NAMALWA (cell line): ENCODE measurements around the gene SPRR2G.
"Not testable (repeated sequence)": the region's sequence is repeated elsewhere in the genome, so short reads cannot be mapped to it uniquely, and the experiment has no call there.

Experiments used
- DNase-seq: peaks from one replicate; pipeline ENCODE4 v3.0.0-alpha.2; 2015; ENCODE audit warnings: low spot score

Gene SPRR2G

DNA sequence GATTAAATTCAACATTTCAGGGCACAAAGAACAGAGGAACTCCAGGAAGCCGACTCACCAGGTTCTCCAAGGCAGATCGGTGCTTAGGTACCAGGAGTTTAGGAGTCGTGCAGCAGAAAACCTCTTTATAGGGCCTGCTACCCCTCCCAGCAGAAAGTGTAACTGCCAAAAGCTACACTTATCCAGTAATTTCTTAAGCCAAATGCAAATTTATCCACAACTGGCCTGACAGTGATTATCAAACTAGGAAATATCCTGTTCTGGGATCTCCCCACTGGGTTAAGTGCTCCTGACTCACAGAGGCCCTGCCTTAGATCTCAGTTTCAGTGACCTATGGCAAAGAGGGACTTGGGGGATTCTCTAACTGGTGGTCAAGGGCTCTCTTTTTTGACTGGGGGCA, 37.3 kb downstream of the SPRR2G start, which contains the start of gene SPRR2F:
Gene SPRR2F, minus strand, starts transcription at position 101 of the 400 bp plus-strand sequence. CDS start 783 bp downstream, outside the sequence.
- DNase-seq: no peak

DNA sequence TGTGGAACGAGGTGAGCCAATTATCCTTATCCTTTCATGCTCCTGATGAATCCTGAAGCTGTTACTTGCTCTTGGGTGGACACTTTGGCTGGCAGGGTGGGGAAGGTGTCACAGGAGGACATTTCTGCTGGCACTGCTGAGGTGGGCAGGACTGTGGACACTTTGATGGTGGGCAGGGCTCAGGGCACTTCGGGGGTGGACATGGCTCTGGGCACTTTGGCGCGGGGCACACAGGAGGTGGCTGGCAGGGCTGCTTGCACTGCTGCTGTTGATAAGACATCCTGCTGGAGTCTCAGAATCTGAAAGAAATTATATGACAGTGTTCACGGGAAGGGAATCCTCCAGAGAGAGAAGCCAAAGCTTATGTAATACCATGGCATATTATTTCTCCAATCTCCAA, 38.2 kb downstream of the SPRR2G start:
- DNase-seq: not testable (repeated sequence)

DNA sequence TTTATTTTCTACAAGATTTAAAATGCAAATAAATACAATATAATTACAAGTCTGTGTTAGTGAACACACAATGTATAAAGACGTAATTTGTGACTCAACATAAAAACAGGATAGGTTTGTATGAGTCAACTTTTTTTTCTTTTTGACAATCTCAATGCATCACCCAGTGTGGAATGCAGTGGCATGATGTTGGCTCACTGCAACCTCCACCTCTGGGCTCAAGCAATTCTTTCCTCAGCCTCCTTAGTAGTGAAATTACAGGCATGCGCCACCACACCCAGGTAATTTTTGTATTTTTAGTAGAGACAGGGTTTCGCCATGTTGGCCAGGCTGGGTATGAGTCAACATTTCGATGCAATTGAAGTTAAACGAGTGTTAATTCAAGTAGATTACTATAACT, 50.4 kb downstream of the SPRR2G start:
- no peak for DNase-seq
